Upper lobe of left lung (tissue), 4 donors: ENCODE results near the gene KDF1.
A peak's percentile ranks its signal among the peaks of the same experiment; 100 is the strongest.

Source experiments
- EP300 ChIP-seq, 4 donors: sonication (generic); formaldehyde crosslinking; IDR thresholded peaks; one replicate each; pipeline ENCODE4 v1.5.1; 2017; ENCODE audit warnings: antibody characterized with exemption in 4 of 4, control low read depth in 2 of 4
- POLR2A ChIP-seq, 4 donors: fragments of 450-650 bp; IDR thresholded peaks; one replicate each; pipeline ENCODE4 v1.5.1; 2016 to 2017; ENCODE audit warnings: antibody characterized with exemption in 4 of 4, mild to moderate bottlenecking in 2 of 4

- TF ChIP-seq POLR2A (IDR thresholded peaks at IDR 0.05), result peak in 3 of 4 donors; percentile 35 to 85 (median 75)
- no peak for TF ChIP-seq EP300 (IDR thresholded peaks at IDR 0.05)
These were observed 33.2 kb upstream of the KDF1 start, which contains the start of gene TRNP1 for GRCh38 chr1:26993237-26994019.
